ENCODE results near the gene ERP44. TPM values are rescaled to one million over a fixed set of nuclear protein-coding genes. Genes with fewer than 3 reads are reported as not detected.
"Not testable (repeated sequence)": the region's sequence is repeated elsewhere in the genome, so short reads cannot be mapped to it uniquely, and the experiment has no call there.

Gene ERP44
- 10 to 100 TPM; 20.0 to 26.8 (median 21.5) TPM for polyA plus RNA-seq (ENCODE audit: insufficient read length in 10 of 10)
- long read RNA-seq, donor 1, full-length matches to known transcripts, result 19 of 19 reads
- long read RNA-seq, donor 1, partial matches to known transcripts, result 0 of 19 reads
- long read RNA-seq, donor 1, other reads (novel, unspliced or antisense), result 0 of 19 reads
- long read RNA-seq, donor 2, full-length matches to known transcripts, result 10 of 10 reads
- long read RNA-seq, donor 2, partial matches to known transcripts, result 0 of 10 reads
- long read RNA-seq, donor 2, other reads (novel, unspliced or antisense), result 0 of 10 reads
- long read RNA-seq, donor 3, result 0 reads
- long read RNA-seq, donor 4, full-length matches to known transcripts, result 14 of 14 reads
- long read RNA-seq, donor 4, partial matches to known transcripts, result 0 of 14 reads
- long read RNA-seq, donor 4, other reads (novel, unspliced or antisense), result 0 of 14 reads
- long read RNA-seq, donor 5, full-length matches to known transcripts, result 11 of 17 reads
- long read RNA-seq, donor 5, partial matches to known transcripts, result 6 of 17 reads
- long read RNA-seq, donor 5, other reads (novel, unspliced or antisense), result 0 of 17 reads
- long read RNA-seq, donor 6, full-length matches to known transcripts, result 18 of 18 reads
- long read RNA-seq, donor 6, partial matches to known transcripts, result 0 of 18 reads
- long read RNA-seq, donor 6, other reads (novel, unspliced or antisense), result 0 of 18 reads
- long read RNA-seq, donor 7, full-length matches to known transcripts, result 17 of 17 reads
- long read RNA-seq, donor 7, partial matches to known transcripts, result 0 of 17 reads
- long read RNA-seq, donor 7, other reads (novel, unspliced or antisense), result 0 of 17 reads
- long read RNA-seq, donor 8, full-length matches to known transcripts, result 10 of 10 reads
- long read RNA-seq, donor 8, partial matches to known transcripts, result 0 of 10 reads
- long read RNA-seq, donor 8, other reads (novel, unspliced or antisense), result 0 of 10 reads
- long read RNA-seq, donor 9, full-length matches to known transcripts, result 3 of 3 reads
- long read RNA-seq, donor 9, partial matches to known transcripts, result 0 of 3 reads
- long read RNA-seq, donor 9, other reads (novel, unspliced or antisense), result 0 of 3 reads

GRCh38 chr9:100098887-100099721 is at the start of gene ERP44, which contains the start of gene INVS:
Gene ERP44, minus strand, starts transcription at chr9:100099000. Its CDS starts 160 bp downstream, at chr9:100098840.
Gene INVS, plus strand, starts transcription at chr9:100099243. Its CDS starts 5,279 bp downstream, at chr9:100104522.
- DNase-seq, result peak; percentile 99 to 100 (median 99)

GRCh38 chr9:100145976-100146375 is 47.2 kb upstream of the ERP44 start:
- DNase-seq, result not testable (repeated sequence)

DNA sequence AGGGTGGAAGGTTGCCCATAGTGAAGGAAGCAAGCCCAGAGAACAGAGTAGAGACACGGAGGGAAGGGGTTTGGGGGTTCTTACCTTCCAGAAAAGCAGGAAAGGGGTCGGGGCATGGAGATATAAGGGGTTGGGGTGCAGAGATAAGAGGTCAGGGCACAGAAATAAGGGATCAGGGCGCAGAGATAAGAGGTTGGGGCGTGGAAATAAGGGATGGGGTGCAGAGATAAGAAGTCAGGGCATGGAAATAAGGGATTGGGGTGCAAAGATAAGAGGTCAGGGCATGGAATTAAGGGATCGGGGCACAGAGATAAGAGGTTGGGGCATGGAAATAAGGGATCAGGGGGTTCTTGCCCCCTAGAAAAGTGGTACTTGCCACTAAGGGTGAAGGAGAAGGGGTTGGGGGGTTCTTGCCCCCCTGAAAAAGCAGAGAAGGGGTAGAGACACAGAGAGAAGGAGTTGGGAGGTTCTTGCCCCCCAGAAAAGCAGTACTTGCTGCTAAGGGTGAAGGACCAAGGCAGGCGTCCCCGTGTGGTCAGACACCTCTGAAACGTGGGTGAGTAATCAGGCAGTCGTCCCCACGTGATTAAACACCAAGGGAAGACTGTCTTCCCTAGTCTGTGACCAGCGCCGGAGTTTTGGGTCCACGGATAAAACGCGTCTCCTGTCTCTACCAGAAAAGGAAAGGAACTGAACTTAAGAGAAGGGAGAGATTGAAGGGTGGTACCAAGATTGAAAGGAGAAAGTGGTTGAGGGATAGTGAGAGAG is 46.6 kb upstream of the ERP44 start:
- not testable (repeated sequence) for DNase-seq

GRCh38 chr9:100141862-100142261 is 43.1 kb upstream of the ERP44 start:
- DNase-seq, result not testable (repeated sequence)

DNA sequence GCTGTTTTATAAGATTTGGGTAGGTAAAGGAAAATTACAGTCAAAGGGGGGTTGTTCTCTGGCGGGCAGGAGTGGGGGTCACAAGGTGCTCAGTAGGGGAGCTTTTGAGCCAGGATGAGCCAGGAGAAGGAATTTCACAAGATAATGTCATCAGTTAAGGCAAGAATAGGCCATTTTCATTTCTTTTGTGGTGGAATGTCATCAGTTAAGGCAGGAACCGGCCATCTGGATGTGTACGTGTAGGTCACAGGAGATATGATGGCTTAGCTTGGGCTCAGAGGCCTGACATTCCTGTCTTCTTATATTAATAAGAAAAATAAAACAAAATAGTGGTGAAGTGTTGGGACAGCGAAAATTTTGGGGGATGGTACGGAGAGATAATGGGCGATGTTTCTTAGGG is 41.5 kb upstream of the ERP44 start:
- not testable (repeated sequence) for DNase-seq

DNA sequence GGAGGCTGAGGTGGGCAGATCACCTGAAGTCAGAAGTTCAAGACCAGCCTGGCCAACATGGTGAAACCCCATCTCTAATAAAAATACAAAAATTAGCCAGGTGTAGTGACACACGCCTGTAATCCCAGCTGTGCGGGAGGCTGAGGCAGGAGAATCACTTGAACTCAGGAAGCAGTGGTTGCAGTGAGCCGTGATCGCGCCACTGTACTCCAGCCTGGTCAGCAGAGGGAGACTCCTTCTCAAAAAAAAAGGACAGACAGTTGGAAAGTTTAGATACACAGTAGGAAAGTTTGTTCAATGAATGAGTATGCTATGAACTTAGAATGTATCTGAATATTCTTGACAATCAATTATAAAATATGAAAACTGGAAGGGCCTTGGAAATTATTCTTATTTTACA is 38.0 kb upstream of the ERP44 start:
- DNase-seq, result not testable (repeated sequence)

GRCh38 chr9:100134731-100135130 is 35.9 kb upstream of the ERP44 start:
- no peak for DNase-seq

- DNase-seq, result peak in 1 of 3 donors; percentile 22
These were observed 33.2 kb upstream of the ERP44 start for GRCh38 chr9:100131875-100132430.

GRCh38 chr9:100131216-100131615 is 32.4 kb upstream of the ERP44 start:
- peak; percentile 73 to 86 (median 73) for DNase-seq

- peak in 1 of 3 donors; percentile 25 for DNase-seq
These were observed 31.0 kb upstream of the ERP44 start for GRCh38 chr9:100129772-100130171.

DNA sequence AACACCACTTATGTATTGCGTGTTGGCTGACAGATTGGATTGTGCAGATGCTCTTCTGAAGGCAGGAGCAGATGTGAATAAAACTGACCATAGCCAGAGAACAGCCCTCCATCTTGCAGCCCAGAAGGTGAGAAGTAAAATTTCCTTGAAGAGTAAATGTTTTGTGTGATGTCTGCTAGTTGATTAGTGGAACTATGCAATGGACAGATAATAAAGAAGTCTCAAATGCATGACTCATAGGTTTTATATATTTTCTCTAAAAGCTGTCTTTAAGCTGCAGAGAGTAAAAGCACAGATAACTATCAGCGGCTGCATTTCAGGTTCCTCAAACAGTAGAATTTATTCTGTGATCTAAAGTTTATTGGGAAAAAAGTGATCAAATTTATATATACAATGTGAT is 27.6 kb upstream of the ERP44 start:
- DNase-seq, result no peak

DNA sequence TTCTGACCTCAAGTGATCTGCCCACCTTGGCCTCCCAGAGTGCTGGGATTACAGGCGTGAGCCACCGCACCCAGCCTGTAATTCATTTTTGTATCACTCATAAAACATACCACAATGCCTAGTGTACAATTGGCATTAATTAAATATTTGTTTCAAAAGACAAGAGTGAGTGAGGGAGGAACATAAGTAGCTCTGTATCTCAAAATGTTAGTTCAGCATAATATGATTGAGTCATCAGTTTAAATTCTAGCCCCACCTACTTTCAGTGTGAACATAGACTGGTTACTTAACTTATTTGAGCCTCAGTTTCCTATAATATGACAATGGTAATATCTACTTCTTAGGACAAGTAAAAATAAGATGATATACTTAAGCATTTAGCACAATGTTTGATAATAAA is 27.1 kb upstream of the ERP44 start:
- DNase-seq, result no peak

- DNase-seq, result no peak
These were observed 26.4 kb upstream of the ERP44 start for GRCh38 chr9:100125236-100125635.

DNA sequence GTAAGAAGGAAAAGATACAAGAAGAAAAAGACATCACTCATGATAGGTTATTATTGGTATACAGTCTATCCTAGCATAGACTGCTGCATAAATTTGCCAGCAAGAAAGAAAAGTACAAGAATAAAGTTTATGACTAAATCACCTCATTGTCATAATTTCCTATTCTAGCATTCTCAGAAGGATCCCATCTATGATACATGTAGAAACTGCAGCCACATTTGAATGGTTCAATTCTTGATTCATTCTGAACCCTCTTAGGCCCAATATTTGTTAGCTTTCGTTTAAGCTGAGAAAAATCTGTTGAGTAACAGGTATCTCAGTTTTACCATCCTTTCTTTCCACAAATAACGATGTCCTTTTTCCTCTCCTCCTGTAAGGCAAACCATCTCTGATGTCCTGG is 21.5 kb upstream of the ERP44 start:
- no peak for DNase-seq

GRCh38 chr9:100117316-100117715 is 18.5 kb upstream of the ERP44 start:
- DNase-seq, result no peak

- no peak for DNase-seq
These were observed 14.0 kb upstream of the ERP44 start for GRCh38 chr9:100112677-100113336.

DNA sequence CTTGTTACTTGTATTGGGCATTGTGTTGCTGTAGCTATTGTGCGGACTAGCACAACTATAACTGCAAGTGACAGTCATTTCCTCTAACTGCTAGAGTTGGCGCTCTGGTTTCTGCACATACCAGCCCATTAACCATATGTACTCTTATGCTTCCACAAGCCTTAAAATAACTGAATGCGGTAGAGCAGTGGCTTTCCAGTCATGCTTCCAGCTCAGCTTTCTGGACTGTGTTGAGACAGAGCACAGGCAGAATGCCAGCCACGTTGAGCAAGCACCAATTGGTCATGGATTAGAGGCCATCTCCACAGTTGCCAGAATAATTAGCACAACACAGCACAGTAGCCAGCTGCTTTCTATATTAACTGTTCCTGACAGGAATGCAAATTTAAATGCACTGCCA is 12.4 kb upstream of the ERP44 start:
- DNase-seq, result peak; percentile 89 to 97 (median 89)

DNA sequence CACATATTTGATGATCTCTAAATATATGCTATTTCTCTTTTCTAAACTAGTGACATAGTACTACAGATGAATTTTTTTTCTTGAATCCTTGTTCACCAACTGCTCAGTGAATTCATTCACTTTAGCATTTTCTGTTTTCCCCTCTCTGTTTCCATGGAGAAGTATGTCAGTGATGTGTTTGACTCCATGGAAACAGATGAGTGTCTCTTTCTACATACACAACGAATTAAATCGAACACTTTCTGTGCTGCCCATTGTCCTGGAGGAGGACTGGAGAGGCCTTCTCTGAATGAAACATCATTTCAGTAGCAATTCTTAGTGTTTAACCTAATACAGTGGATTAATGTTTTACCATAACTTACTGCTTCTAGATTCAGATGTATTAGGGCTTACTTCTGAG is 9.8 kb upstream of the ERP44 start:
- DNase-seq, result peak in 2 of 3 donors; percentile 53 to 60

DNA sequence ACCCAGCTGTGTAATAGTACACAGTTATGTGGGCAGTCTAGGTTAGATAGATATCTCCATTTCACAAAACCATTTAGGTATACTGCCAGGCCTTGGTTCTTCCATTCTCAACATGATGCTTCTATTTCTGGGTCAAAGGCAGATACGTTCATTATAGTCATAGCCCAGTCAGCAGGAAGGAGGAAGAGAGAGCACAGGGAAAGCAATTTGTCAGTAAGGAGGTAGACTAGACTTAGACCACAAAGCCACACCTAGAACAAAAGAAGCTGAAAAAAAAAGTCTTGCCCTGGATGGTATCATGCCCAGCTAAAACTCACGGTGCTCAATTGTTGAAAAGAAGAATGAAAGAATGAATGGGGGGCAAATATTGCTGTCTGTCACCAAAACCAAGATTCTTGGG is 7.8 kb upstream of the ERP44 start:
- no peak for DNase-seq

Measured in muscle of back (tissue), 13 donors.